ENCODE results near the gene HLA-DRA.
A peak's percentile ranks its signal among the peaks of the same experiment; 100 is the strongest.

Gene HLA-DRA

GRCh38 chr6:32402812-32403211 lies 36.9 kb upstream of the HLA-DRA start:
- DNase-seq (ENCODE audit: low spot score), result no peak
- TF ChIP-seq, protein P1, sequence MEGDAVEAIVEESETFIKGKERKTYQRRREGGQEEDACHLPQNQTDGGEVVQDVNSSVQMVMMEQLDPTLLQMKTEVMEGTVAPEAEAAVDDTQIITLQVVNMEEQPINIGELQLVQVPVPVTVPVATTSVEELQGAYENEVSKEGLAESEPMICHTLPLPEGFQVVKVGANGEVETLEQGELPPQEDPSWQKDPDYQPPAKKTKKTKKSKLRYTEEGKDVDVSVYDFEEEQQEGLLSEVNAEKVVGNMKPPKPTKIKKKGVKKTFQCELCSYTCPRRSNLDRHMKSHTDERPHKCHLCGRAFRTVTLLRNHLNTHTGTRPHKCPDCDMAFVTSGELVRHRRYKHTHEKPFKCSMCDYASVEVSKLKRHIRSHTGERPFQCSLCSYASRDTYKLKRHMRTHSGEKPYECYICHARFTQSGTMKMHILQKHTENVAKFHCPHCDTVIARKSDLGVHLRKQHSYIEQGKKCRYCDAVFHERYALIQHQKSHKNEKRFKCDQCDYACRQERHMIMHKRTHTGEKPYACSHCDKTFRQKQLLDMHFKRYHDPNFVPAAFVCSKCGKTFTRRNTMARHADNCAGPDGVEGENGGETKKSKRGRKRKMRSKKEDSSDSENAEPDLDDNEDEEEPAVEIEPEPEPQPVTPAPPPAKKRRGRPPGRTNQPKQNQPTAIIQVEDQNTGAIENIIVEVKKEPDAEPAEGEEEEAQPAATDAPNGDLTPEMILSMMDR (IDR thresholded peaks at IDR 0.05; ENCODE audit: extremely low read depth, missing control alignments), result no peak

DNA sequence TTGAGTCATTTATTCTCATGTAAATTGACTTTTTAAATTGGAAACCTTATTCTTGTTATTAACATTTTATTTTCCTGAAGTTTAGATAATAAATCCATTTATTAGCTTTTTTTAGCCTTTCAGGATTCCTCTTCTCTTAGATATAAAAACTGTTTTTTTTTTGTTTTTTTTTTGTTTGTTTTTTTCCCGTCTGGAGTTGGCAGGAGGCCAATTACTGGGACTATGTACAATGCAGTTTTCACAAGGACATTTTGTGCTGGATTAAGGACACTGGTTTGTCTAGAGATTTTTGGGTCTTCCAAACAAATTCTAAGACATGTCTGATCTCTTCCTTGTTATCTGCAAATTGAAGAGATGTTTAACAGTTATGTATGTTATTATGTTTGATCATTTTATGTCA lies 34.0 kb upstream of the HLA-DRA start:
- DNase-seq (ENCODE audit: low spot score), result no peak
- TF ChIP-seq, protein P1 (IDR thresholded peaks at IDR 0.05; ENCODE audit: extremely low read depth, missing control alignments), result no peak

GRCh38 chr6:32406197-32406596 lies 33.5 kb upstream of the HLA-DRA start:
- DNase-seq (ENCODE audit: low spot score), result no peak

DNA sequence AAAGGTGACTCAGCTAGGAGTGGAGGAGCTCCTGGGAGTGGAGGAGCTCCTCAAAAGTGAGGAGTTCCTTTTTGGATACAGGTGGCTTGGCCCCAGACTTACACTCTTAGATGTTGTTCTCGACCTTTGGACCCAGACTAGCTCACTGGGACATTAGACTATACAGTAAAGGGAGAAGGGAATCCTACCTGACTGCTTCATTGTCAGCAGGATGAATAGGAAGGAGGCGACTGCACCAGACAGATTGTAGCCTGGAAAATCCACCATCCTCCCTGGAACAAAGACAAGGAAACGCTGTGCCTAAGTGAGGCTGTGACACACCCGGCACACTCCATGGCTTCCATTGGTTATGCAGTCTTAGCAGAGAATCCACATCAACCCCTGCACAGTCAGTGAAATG lies 32.8 kb upstream of the HLA-DRA start, which contains the start of gene BTNL2:
Gene BTNL2, minus strand, starts transcription at position 325 of the 400 bp plus-strand sequence. Its CDS starts 58 bp downstream, at position 267.
- TF ChIP-seq, protein P1 (IDR thresholded peaks at IDR 0.05; ENCODE audit: extremely low read depth, missing control alignments), result no peak
- DNase-seq (ENCODE audit: low spot score), result no peak

More at GRCh38 chr6:32406197-32406596, 33.5 kb upstream of the HLA-DRA start:
- TF ChIP-seq, protein P1 (IDR thresholded peaks at IDR 0.05; ENCODE audit: extremely low read depth, missing control alignments), result no peak

DNA sequence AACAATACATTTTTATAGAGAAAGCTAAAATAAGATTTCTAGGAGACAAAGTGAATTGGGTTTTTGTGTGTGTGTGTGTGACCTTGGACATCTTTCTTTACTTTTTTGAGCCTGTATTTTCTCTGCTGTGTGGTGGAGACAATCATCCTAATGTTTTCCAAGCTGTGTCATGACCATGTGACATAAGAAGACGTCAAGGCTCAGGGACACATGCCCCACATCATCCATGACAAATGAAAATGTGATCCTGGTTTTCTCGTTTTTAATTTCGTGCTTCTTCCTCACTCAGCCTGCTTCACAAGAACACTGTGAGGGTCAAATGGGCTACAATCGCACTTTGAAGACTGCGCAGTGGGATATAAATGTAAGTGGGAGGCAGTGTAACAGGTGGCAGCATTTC lies 28.8 kb upstream of the HLA-DRA start:
- DNase-seq (ENCODE audit: low spot score), result no peak
- TF ChIP-seq, protein P1 (IDR thresholded peaks at IDR 0.05; ENCODE audit: extremely low read depth, missing control alignments), result no peak

- no peak for DNase-seq (ENCODE audit: low spot score)
- TF ChIP-seq, protein P1 (IDR thresholded peaks at IDR 0.05; ENCODE audit: extremely low read depth, missing control alignments), result no peak
Measured at GRCh38 chr6:32411566-32412327, 27.9 kb upstream of the HLA-DRA start.

- TF ChIP-seq, protein P1 (IDR thresholded peaks at IDR 0.05; ENCODE audit: extremely low read depth, missing control alignments), result peak; percentile 93
- peak; percentile 76 for DNase-seq (ENCODE audit: low spot score)
Measured at GRCh38 chr6:32413427-32414047, 26.1 kb upstream of the HLA-DRA start.
